Upper lobe of left lung (tissue), 4 donors: ENCODE measurements around the gene FCER2.
A peak's percentile ranks its signal among the peaks of the same experiment; 100 is the strongest.

Experiments
- EP300 ChIP-seq, 4 donors: sonication (generic); formaldehyde crosslinking; IDR thresholded peaks; one replicate each; pipeline ENCODE4 v1.5.1; 2017; ENCODE audit warnings: antibody characterized with exemption in 4 of 4, control low read depth in 2 of 4
- POLR2A ChIP-seq, 4 donors: fragments of 450-650 bp; IDR thresholded peaks; one replicate each; pipeline ENCODE4 v1.5.1; 2016 to 2017; ENCODE audit warnings: antibody characterized with exemption in 4 of 4, mild to moderate bottlenecking in 2 of 4
- POLR2AphosphoS5 ChIP-seq, 2 donors: sonication (generic); formaldehyde crosslinking; IDR thresholded peaks; one replicate each; pipeline ENCODE4 v1.5.1; 2017; ENCODE audit warnings: antibody characterized with exemption in 2 of 2
- TF ChIP-seq, protein P1 (sequence below), 6 experiments: fragments of 450-650 bp in 4 of 6; fragments of 200-600 bp in 2 of 6; sonication (generic) in 2 of 6; IDR thresholded peaks; one replicate each; pipeline ENCODE4 v1.5.1; 2016 to 2019; ENCODE audit warnings: antibody characterized with exemption in 6 of 6

DNA sequence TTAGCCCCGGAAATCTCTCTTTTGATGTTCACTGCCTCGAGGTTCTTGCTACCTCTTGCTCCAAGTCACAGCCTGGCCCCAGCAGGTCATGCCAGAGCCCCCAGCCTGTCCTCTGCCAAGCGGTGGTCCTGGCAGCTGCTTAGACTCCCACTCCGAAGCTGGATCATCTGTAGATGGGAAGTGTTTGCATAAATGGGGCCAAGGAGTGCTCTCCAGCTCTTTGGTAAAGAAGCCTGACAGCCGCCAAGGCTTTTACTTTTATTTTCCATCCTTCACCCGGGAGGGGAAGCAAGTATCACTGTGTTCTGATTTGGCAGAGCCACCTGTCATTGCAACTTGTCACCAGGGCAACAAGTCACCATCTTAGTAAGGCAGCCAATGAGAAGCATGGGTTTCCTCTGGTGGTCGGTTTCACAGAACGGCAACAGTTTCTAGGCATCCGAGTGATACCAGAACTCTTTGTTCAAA, 43.7 kb downstream of the FCER2 start:
- TF ChIP-seq POLR2AphosphoS5 (IDR thresholded peaks at IDR 0.05) (no peak), EP300 (IDR thresholded peaks at IDR 0.05) (no peak), POLR2A (IDR thresholded peaks at IDR 0.05) (peak in 1 of 4 donors; percentile 10)
- TF ChIP-seq, protein P1, sequence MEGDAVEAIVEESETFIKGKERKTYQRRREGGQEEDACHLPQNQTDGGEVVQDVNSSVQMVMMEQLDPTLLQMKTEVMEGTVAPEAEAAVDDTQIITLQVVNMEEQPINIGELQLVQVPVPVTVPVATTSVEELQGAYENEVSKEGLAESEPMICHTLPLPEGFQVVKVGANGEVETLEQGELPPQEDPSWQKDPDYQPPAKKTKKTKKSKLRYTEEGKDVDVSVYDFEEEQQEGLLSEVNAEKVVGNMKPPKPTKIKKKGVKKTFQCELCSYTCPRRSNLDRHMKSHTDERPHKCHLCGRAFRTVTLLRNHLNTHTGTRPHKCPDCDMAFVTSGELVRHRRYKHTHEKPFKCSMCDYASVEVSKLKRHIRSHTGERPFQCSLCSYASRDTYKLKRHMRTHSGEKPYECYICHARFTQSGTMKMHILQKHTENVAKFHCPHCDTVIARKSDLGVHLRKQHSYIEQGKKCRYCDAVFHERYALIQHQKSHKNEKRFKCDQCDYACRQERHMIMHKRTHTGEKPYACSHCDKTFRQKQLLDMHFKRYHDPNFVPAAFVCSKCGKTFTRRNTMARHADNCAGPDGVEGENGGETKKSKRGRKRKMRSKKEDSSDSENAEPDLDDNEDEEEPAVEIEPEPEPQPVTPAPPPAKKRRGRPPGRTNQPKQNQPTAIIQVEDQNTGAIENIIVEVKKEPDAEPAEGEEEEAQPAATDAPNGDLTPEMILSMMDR (IDR thresholded peaks at IDR 0.05) = no peak
